UCSD-AML1 (cell line): ENCODE measurements around the gene FAAH2.
"Not testable (repeated sequence)": the region's sequence is repeated elsewhere in the genome, so short reads cannot be mapped to it uniquely, and the experiment has no call there.

Experiments used
- DNase-seq: peaks from one replicate; lab custom pipeline; 2025; ENCODE audit not compliant: unreplicated experiment; lab: John Stamatoyannopoulos, UW

FAAH2 gene

DNA sequence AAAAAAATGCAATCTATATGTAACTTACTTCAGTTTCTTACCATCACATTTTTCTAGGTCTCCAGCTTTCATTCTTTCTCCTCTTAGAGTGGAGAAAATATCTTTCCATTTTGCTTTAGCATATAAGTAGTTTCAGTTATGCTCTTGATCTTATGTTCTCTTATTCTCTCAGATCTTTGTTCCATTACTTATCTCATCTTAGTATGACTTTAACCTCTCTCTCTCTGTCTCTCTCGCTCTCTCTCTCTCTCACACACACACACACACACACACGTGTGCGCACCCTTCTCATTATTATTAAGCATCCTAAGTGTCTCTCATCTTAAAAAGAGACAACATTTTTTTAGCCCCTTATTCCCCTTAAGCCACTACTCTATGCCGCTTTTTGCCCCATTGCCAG, 92.8 kb downstream of the FAAH2 start:
- no peak for DNase-seq

DNA sequence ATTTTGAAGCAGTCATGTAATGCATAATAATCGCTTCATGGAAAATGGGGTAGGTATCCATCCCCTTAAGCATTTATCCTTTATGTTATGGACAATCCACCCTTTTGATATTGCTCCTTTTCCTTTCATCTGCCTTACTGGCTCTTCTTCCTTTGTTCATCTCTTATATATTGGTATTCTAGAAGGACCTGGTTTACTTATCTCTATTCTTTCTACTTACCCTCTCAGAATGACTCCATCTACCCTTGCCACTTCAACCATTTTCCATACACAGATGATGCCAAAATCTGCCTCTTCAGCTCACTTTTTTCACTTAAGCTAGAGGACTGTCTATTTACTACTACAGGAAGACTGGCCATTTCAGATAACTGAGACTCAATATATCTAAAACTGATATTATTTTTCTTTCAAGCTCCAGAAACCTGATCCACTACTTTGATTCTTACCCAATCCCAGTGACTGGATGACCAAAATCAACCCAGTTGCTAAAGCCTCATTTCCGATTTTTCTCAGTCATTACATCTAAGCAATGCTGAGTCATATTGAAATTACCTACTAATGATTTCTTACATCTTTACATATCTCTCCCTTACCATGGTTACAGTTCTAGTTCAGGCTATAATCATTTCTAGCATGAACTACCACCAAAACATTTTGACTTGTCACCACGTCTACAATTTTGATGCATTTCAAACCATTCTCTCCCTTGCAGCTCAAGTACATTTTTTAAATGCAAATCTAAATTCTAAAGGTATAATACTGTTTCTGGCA, 93.7 kb downstream of the FAAH2 start:
- DNase-seq: no peak

DNA sequence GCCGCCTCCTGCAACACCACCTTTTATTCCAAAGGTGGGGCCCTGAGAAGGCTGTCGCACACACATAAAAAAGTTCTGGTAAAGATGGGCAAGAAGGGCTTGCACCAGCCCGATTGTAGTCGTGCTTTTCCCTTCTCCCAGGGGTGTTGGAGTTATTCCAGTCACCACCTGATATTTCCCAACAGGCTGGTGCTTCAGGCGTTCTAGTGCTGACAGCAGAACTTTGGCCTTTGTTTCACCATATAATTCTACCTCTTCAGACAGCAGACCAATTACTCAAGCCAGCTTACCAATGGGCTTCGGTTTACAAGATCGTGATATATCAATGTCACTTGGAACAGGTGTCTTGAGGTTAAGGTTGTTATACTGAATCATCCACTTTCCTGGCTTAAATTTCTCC, 107.7 kb downstream of the FAAH2 start:
- DNase-seq: not testable (repeated sequence)

DNA sequence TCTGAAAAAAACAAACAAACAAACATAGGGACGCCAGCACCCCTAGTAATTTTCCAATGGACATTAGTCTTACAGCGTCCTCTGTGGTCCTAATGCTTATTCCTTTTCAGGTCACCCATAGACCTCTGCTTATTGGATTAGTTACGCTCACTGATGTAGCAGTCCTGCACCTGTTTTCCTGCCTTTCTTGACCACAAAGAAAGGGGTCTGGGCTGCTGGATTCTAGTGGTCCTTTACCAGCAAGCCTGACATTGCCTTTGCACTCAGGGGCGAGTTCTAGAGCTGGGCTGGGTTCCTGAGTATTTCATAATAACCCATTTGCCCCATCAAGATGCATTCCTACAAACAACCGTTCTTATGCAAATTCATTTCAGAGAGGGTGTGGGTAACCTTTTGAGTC, 116.7 kb downstream of the FAAH2 start:
- DNase-seq: not testable (repeated sequence)

DNA sequence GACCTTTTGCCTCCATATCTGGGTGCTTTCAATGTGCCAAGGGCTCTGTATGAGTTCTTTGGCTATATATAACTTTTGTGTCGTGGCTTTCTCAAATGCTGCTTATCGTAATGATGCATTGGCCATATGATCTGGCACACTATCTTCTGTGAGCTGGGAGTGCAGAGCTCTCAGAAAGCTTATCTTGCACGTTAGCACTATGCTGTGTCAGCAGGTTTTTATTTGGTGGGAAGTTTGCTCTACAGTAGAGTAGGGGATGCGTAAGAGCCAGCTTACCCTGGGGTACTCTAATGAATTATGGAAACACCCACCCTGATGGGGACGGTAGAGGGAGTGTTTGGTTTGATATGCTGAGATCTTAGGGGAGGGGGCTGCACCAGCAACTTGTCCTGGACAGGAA, 119.6 kb downstream of the FAAH2 start:
- no peak for DNase-seq

DNA sequence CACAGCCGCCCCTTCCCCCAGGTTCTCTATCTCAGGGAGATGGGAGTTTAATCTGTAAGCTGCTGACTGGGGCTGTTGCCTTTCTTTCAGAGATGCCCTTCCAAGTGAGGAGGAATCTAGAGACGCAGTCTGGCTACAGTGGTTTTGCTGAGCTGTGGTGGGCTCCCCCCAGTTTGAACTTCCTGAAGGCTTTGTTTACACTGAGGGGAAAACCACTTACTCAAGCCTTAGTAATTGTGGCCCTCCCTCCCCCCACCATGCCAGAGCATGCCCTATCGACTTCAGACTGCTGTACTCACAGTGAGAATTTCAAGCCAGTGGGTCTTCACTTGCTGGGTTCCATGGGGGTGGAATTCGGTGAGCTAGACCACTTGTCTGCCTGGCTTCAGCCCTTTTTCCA, 131.3 kb downstream of the FAAH2 start:
- DNase-seq: no peak

DNA sequence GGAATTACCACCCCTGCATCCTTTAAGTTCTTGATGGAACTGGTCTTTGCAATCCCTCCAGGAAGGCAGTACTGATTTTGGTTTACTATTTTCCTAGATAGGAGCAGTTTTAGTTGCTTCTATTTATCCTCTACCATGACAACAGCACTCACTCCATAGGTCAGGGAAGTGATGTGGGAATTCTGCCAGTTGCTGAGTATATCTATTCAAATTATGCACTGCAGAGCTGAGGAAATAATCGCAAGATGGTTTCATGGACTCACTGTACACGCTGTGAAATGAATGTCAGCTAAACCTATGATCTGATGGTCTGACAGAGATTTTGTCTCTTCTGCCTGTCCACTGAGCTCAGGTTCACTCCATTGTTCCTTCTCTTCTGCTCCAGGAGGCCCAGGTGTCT, 135.8 kb downstream of the FAAH2 start:
- DNase-seq: no peak

DNA sequence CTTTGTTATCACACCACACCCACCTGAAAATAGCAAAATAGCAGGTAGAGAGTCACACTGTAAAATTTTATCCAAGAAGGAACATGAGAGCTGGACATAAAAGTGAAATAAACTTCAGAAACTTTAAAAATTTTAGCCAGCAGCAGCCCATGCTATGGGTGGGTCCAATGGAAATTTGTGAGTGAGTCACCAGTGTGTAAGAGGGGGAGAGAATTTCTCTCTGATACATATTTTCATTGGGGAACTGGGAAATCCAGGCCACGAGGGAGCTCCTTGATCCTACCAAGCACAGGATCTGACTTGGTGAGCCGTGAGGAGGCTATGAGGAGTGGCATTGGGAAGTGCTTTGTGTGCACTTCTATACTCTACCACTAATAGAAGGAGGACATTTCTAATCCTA, 136.3 kb downstream of the FAAH2 start:
- no peak for DNase-seq

DNA sequence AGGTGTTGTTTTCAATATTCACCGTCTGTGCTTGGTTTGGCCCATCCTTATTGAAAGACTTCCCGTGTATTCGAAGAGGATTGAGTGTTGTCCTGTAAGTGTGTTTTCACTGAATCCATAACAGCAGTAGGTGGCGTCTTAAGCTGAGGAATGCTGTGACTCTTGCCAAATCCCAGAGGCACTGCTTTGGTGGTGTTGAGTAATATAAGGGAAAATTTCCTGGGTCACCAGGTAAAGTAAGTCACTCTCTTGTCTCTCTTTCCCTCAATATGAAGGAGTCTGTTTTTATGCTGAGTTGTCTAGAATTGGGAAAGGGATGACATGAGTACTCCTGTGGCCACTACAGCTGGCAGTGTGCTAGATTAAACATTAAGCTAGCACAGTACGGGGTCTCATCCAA, 158.6 kb downstream of the FAAH2 start:
- DNase-seq: no peak

DNA sequence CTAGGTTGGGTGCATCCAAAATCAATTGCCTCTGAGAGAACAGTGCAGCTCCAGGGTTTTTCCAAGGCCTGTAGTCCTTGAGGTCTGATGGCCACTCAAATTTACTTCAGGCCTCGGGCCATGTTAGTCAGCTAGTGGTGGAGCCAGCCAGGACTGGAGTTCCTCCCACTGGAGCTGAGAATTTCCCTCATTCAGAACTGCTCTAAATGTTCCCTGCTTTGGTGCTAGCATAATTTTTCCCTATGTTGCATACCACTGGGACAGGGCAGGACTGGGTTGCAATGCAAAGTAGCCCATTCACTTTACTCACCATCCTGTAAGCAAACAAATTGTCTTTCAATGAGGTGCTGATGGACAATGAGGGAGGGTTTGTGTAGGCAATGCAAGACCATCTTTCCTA, 159.3 kb downstream of the FAAH2 start:
- DNase-seq: no peak

DNA sequence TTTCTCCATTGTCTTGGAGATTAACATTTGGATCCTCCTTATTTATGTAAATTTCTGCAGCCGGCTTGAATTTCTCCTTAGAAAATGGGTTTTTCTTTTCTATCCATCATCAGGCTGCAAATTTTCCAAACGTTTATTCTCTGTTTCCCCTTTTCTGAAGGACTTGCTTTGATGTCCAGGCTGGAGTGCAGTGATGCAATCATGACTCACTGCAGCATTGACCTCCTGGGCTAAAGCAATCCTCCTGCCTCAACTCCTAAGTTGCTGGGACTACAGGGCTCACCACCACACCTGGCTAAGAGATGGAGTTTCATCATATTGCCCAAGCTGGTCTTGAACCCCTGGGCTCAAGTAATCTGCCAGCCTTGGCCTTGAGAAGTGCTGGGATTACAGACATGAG, 161.3 kb downstream of the FAAH2 start:
- no peak for DNase-seq

DNA sequence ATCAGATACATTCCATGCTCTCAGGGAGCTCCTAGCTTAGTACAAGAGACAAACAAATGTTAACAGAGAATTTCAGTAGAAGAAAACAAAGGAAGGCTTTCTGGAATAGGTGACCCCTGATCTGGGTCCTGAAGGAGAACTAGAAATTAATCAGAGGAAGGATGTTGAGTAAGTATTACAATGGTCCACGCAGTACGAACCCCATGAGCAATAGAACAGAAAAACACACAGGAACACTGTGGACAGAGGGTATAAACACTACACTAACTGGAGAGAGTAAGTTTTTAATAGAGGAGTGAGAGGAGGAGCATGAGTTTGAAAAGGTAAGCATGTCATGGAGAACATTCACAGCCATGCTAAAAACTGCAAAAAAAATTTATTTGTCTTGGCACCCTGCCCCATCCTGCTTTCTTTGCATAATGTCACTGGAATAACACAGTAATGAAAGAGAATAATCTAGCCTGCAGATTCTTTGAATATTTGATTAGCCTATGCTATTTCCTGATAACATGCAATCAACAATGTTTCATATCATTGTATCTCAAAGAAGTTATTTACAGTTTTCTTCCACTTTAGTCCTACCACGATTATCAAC, 165.0 kb downstream of the FAAH2 start:
- no peak for DNase-seq

DNA sequence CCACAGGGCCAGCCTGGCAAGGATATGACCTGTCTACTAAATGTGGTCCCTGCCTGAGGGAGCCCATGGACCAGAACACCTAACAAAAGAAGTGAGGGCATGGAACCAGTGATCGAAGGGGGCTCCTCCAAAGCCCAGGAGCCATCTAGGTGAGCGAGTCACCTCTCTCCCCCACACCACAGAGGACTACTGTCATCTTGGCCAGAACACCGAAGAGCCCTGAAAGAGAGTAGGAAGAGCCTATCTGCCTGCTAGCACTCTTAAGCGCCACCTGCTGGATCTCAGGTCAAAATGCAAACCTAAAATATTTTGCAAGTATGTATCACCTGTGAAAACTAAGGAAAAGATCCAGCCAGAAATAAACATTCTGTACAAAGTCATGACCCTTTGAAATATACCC, 167.4 kb downstream of the FAAH2 start:
- DNase-seq: peak; percentile 15

DNA sequence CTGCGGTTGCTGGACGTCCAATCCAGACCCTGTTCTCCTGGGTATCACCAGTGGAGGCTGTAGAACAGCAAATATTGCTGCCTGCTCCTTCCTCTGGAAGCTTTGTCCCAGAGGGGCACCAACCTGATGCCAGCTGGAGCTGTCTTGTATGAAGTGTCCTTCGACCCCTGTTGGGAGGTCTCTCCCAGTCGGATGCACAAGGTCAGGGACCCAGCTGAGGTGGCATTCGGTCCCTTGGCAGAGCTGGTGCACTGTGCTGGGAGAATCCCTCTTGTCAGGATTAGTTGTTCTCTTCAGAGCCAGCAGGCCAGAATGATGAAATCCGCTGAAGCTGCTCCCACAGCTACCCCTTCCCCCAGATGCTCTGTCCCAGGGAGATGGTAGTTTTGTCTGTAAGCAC, 195.0 kb downstream of the FAAH2 start:
- no peak for DNase-seq

DNA sequence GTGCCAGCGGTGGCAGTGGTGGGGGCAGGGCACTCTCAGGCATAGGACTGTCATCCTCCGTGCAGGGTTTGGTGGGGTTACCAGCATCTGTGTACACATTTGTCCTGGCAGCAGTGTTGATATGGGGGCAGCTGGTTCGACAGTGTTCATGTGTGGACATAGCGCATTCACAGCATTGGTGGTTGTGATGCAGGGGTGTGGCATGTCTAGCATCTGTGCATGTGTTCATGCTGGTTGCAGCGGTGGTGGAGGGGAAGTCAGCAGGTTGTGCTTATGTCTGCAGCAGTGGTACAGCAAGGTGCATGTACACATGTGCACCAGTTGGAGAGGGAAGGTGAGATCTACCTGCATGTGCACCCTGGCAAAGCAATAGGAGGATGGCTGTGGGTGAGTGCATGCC, 230.0 kb downstream of the FAAH2 start:
- DNase-seq: no peak

DNA sequence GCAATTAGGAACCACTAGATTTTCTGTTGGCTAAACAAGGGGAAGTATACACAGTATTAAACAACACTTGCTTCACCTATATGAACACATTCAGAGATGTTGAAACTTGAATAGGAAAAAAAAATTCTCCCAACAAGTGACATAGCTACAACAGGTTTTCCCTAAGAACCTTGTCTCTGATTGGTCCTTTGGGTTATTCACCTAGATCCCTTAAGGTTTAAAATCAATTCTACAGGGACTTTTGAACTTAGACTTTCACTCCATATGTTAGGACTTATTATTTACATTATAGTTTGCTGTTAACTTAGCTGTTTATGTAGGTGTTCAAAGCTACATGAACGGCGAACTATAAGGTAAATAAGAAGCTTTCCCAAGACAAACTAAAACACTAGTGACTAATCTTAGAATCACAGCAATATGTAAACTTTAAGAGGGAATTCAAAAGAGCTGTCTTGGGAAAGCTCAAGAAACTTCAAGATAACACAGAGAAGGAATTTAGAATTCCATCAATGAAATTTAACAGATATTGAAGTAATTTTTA, 233.1 kb downstream of the FAAH2 start:
- no peak for DNase-seq

DNA sequence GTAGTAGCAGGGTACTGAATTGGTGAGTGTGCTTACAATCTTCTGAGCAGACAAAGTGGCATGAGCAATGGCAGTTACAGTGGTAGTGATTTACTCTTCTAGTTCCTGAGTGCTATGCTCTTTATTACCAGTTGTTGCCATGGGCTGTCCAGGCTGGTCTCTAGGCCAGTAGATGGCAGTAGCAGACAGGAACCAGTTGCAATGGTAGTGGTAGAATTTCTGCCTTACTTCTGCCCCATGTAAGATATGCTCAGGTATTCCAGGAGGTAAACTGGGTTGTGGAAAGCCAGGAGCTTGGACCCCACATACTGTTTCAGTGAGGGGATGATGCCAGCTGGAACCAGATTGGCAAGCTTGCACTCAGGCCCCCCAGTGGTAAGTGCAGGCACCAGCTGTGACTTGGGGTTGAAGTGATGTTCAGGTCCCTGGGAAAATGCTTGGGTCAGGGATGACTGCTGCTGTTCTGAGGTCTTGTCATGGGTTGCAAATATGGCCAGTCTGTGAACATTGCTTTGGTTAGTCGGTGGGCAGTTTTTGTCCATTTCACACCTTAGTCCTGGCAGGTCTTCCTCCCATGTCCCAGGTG, 242.3 kb downstream of the FAAH2 start:
- DNase-seq: no peak
